GM23338 (cell line): ENCODE measurements around the gene CYTH3.

Experiments
- CREB1 ChIP-seq: fragments of 250-450 bp; sonication (Bioruptor Pico); IDR thresholded peaks from 2 replicates; pipeline ENCODE4 v1.5.0; 2020; ENCODE audit warnings: low read depth, mild to moderate bottlenecking, moderate library complexity
- CTCF ChIP-seq, 2 experiments: fragments of 200-600 bp in 1 of 2; sonication (generic) in 1 of 2; conservative IDR thresholded peaks; 2 replicates each; pipeline versions ENCODE4 v1.5.1 to v1.6.1; 2016 to 2017; ENCODE audit warnings: antibody characterized with exemption in 2 of 2, low read depth in 2 of 2, mild to moderate bottlenecking in 2 of 2, moderate library complexity in 1 of 2
- EZH2 ChIP-seq: fragments of 200-600 bp; sonication (generic); IDR thresholded peaks from one replicate; pipeline ENCODE4 v1.8.0; 2017; ENCODE audit warnings: antibody characterized with exemption, mild to moderate bottlenecking, low read depth; ENCODE audit not compliant: unreplicated experiment
- EZH2phosphoT487 ChIP-seq: fragments of 200-600 bp; sonication (generic); IDR thresholded peaks from one replicate; pipeline ENCODE4 v1.8.1; 2018; ENCODE audit warnings: antibody characterized with exemption; ENCODE audit not compliant: unreplicated experiment
- JUNB ChIP-seq: IDR thresholded peaks from one replicate; pipeline ENCODE4 v1.6.1; 2016; ENCODE audit warnings: antibody characterized with exemption; ENCODE audit not compliant: unreplicated experiment
- POLR2AphosphoS5 ChIP-seq: IDR thresholded peaks from 2 replicates; pipeline ENCODE4 v1.6.1; 2016; ENCODE audit warnings: antibody characterized with exemption, low read depth
- ZNF114 ChIP-seq: fragments of 250-450 bp; sonication (Bioruptor Pico); IDR thresholded peaks from 2 replicates; pipeline ENCODE4 v1.5.0; 2020; ENCODE audit warnings: mild to moderate bottlenecking, moderate library complexity
- ZNF331 ChIP-seq: fragments of 250-450 bp; sonication (Bioruptor Pico); IDR thresholded peaks from 2 replicates; pipeline ENCODE4 v1.5.0; 2020; ENCODE audit warnings: low read depth, mild to moderate bottlenecking, moderate library complexity
- TF ChIP-seq, protein P1 (sequence below): IDR thresholded peaks from 2 replicates; pipeline ENCODE4 v1.6.1; 2016; ENCODE audit warnings: antibody characterized with exemption
- TF ChIP-seq, protein P2 (sequence below): IDR thresholded peaks from one replicate; pipeline ENCODE4 v1.6.1; 2018; ENCODE audit warnings: antibody characterized with exemption; ENCODE audit not compliant: unreplicated experiment

- TF ChIP-seq CTCF (conservative IDR thresholded peaks at IDR 0.05; ENCODE audit: low read depth in 2 of 2) (no peak), EZH2 (no peak), POLR2AphosphoS5 (no peak), EZH2phosphoT487 (no peak), CREB1 (CRISPR knock-in tag) (no peak), ZNF331 (CRISPR knock-in tag) (no peak), JUNB (no peak), ZNF114 (CRISPR knock-in tag) (no peak)
- TF ChIP-seq, protein P1, sequence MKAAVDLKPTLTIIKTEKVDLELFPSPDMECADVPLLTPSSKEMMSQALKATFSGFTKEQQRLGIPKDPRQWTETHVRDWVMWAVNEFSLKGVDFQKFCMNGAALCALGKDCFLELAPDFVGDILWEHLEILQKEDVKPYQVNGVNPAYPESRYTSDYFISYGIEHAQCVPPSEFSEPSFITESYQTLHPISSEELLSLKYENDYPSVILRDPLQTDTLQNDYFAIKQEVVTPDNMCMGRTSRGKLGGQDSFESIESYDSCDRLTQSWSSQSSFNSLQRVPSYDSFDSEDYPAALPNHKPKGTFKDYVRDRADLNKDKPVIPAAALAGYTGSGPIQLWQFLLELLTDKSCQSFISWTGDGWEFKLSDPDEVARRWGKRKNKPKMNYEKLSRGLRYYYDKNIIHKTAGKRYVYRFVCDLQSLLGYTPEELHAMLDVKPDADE: no peak
- TF ChIP-seq, protein P2, sequence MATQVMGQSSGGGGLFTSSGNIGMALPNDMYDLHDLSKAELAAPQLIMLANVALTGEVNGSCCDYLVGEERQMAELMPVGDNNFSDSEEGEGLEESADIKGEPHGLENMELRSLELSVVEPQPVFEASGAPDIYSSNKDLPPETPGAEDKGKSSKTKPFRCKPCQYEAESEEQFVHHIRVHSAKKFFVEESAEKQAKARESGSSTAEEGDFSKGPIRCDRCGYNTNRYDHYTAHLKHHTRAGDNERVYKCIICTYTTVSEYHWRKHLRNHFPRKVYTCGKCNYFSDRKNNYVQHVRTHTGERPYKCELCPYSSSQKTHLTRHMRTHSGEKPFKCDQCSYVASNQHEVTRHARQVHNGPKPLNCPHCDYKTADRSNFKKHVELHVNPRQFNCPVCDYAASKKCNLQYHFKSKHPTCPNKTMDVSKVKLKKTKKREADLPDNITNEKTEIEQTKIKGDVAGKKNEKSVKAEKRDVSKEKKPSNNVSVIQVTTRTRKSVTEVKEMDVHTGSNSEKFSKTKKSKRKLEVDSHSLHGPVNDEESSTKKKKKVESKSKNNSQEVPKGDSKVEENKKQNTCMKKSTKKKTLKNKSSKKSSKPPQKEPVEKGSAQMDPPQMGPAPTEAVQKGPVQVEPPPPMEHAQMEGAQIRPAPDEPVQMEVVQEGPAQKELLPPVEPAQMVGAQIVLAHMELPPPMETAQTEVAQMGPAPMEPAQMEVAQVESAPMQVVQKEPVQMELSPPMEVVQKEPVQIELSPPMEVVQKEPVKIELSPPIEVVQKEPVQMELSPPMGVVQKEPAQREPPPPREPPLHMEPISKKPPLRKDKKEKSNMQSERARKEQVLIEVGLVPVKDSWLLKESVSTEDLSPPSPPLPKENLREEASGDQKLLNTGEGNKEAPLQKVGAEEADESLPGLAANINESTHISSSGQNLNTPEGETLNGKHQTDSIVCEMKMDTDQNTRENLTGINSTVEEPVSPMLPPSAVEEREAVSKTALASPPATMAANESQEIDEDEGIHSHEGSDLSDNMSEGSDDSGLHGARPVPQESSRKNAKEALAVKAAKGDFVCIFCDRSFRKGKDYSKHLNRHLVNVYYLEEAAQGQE: no peak
Measured at GRCh38 chr7:6268907-6269306, 3.5 kb downstream of the CYTH3 start.
